OCI-LY1 (cell line): ENCODE data around the gene CLDN12.

Source experiments
- EZH2 ChIP-seq: fragments of 200-600 bp; sonication (generic), shearing (Covaris generic); IDR thresholded peaks from 2 replicates; pipeline ENCODE4 v1.8.0; 2017; ENCODE audit warnings: borderline replicate concordance, mixed run types, mild to moderate bottlenecking, antibody characterized with exemption, low read length, moderate library complexity, mixed read lengths
- TF ChIP-seq, protein P1 (sequence below): fragments of 200-600 bp; sonication (generic), shearing (Covaris generic); IDR thresholded peaks from 2 replicates; pipeline ENCODE4 v1.5.1; 2017; ENCODE audit warnings: mild to moderate bottlenecking, antibody characterized with exemption, low read length, moderate library complexity, mixed read lengths

GRCh38 chr7:90396420-90396819, 6.8 kb upstream of the CLDN12 start:
- TF ChIP-seq, protein P1, sequence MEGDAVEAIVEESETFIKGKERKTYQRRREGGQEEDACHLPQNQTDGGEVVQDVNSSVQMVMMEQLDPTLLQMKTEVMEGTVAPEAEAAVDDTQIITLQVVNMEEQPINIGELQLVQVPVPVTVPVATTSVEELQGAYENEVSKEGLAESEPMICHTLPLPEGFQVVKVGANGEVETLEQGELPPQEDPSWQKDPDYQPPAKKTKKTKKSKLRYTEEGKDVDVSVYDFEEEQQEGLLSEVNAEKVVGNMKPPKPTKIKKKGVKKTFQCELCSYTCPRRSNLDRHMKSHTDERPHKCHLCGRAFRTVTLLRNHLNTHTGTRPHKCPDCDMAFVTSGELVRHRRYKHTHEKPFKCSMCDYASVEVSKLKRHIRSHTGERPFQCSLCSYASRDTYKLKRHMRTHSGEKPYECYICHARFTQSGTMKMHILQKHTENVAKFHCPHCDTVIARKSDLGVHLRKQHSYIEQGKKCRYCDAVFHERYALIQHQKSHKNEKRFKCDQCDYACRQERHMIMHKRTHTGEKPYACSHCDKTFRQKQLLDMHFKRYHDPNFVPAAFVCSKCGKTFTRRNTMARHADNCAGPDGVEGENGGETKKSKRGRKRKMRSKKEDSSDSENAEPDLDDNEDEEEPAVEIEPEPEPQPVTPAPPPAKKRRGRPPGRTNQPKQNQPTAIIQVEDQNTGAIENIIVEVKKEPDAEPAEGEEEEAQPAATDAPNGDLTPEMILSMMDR = no peak
- no peak for TF ChIP-seq EZH2
